Neutrophil (primary cell): ENCODE results near the gene SCGN.

Experiments used
- H3K27ac ChIP-seq: fragments of 200-600 bp; sonication (generic); 2 replicates; pipeline ENCODE4 v1.5.1; 2016; ENCODE audit warnings: mild to moderate bottlenecking, moderate library complexity
- H3K27me3 ChIP-seq: fragments of 200-600 bp; sonication (generic); 2 replicates; pipeline ENCODE4 v1.6.0; 2016; ENCODE audit warnings: mild to moderate bottlenecking
- H3K36me3 ChIP-seq: fragments of 200-600 bp; sonication (generic); 2 replicates; pipeline ENCODE4 v1.5.1; 2017
- H3K4me1 ChIP-seq, 2 experiments: fragments of 200-600 bp in 1 of 2; sonication (generic) in 1 of 2; 1 replicate in 1 of 2; 2 replicates in 1 of 2; pipeline versions ENCODE4 v1.5.1 to v1.6.1; 2013 to 2016; ENCODE audit warnings: low read depth in 1 of 2, low read length in 1 of 2, mild to moderate bottlenecking in 1 of 2, moderate library complexity in 1 of 2; ENCODE audit not compliant: control insufficient read depth in 1 of 2, insufficient read depth in 1 of 2
- H3K4me3 ChIP-seq, 2 experiments: fragments of 200-600 bp in 1 of 2; sonication (generic) in 1 of 2; 1 replicate in 1 of 2; 2 replicates in 1 of 2; pipeline ENCODE4 v1.5.1; 2013 to 2016; ENCODE audit warnings: low read depth in 1 of 2, low read length in 1 of 2, mild to moderate bottlenecking in 1 of 2, moderate library complexity in 1 of 2
- H3K9me3 ChIP-seq: fragments of 200-600 bp; sonication (generic); 2 replicates; pipeline ENCODE4 v1.5.1; 2016
- TF ChIP-seq, protein P1 (sequence below): fragments of 200-600 bp; sonication (generic); IDR thresholded peaks from 2 replicates; pipeline ENCODE4 v1.5.1; 2016; ENCODE audit warnings: antibody characterized with exemption

Gene SCGN

GRCh38 chr6:25620391-25620790, 31.6 kb upstream of the SCGN start:
- Histone ChIP-seq H3K9me3 (no peaks in the 10 kb centered on the region), H3K4me3 (no peak overlapping the region), H3K27ac (no peak overlapping the region), H3K4me1 (no peaks in the 10 kb centered on the region), H3K36me3 (no peaks in the 10 kb centered on the region), H3K27me3 (peaks cover 4% of the 10 kb centered on the region)
- TF ChIP-seq, protein P1, sequence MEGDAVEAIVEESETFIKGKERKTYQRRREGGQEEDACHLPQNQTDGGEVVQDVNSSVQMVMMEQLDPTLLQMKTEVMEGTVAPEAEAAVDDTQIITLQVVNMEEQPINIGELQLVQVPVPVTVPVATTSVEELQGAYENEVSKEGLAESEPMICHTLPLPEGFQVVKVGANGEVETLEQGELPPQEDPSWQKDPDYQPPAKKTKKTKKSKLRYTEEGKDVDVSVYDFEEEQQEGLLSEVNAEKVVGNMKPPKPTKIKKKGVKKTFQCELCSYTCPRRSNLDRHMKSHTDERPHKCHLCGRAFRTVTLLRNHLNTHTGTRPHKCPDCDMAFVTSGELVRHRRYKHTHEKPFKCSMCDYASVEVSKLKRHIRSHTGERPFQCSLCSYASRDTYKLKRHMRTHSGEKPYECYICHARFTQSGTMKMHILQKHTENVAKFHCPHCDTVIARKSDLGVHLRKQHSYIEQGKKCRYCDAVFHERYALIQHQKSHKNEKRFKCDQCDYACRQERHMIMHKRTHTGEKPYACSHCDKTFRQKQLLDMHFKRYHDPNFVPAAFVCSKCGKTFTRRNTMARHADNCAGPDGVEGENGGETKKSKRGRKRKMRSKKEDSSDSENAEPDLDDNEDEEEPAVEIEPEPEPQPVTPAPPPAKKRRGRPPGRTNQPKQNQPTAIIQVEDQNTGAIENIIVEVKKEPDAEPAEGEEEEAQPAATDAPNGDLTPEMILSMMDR, result no peak

DNA sequence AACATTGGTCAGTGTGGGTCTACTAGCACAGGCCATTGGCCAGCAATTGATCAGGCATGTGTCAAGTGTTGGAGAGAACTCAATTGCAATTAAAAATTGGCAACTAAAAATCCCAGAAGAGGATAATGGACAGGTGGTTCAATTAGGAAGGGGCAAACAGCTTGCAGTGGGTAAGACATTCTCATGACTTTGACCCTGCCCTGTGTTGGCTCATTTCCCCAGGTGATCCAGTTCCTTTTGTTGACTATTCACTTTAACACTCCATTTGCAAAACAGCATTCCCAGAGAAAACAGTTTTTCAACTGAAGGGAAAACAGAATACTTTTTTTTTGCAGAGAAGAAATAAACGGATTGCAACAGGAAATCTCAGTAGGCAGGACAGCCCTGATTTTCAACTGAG, 28.9 kb upstream of the SCGN start:
- no peaks in the 10 kb centered on the region for H3K36me3 ChIP-seq
- H3K4me3 ChIP-seq, result no peak overlapping the region
- peaks cover 4% of the 10 kb centered on the region for H3K27me3 ChIP-seq
- no peaks in the 10 kb centered on the region for H3K4me1 ChIP-seq
- no peak overlapping the region for H3K27ac ChIP-seq
- H3K9me3 ChIP-seq, result no peaks in the 10 kb centered on the region
- TF ChIP-seq, protein P1, result no peak

GRCh38 chr6:25623879-25624278, 28.1 kb upstream of the SCGN start:
- TF ChIP-seq, protein P1, result no peak
- Histone ChIP-seq H3K9me3 (no peaks in the 10 kb centered on the region), H3K27me3 (peaks cover 4% of the 10 kb centered on the region), H3K27ac (no peak overlapping the region), H3K36me3 (no peaks in the 10 kb centered on the region), H3K4me1 (no peaks in the 10 kb centered on the region), H3K4me3 (no peak overlapping the region)

DNA sequence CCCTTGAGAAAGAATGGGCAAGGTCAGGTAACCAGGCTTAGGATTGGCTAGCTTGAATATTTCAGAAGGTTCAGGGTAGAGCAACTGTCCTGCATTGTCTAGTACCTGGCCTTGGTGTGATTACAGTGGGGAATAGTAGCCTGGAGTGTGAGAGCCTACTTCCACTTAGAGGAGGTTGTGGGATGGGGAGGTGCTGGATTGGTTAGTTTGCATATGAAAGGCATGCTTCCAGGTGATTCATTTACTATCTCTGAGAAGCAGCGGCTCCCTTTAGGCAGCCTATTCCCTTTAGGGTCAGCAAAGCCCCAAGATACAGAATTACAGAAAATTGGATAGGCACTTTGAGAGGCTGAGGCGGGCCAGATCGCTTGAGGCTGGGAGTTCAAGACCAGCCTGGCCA, 25.0 kb upstream of the SCGN start:
- TF ChIP-seq, protein P1, result no peak
- H3K27ac ChIP-seq, result no peak overlapping the region
- no peaks in the 10 kb centered on the region for H3K36me3 ChIP-seq
- peaks cover 9% of the 10 kb centered on the region for H3K27me3 ChIP-seq
- H3K9me3 ChIP-seq, result no peaks in the 10 kb centered on the region
- H3K4me3 ChIP-seq, result no peak overlapping the region
- H3K4me1 ChIP-seq, result no peaks in the 10 kb centered on the region

DNA sequence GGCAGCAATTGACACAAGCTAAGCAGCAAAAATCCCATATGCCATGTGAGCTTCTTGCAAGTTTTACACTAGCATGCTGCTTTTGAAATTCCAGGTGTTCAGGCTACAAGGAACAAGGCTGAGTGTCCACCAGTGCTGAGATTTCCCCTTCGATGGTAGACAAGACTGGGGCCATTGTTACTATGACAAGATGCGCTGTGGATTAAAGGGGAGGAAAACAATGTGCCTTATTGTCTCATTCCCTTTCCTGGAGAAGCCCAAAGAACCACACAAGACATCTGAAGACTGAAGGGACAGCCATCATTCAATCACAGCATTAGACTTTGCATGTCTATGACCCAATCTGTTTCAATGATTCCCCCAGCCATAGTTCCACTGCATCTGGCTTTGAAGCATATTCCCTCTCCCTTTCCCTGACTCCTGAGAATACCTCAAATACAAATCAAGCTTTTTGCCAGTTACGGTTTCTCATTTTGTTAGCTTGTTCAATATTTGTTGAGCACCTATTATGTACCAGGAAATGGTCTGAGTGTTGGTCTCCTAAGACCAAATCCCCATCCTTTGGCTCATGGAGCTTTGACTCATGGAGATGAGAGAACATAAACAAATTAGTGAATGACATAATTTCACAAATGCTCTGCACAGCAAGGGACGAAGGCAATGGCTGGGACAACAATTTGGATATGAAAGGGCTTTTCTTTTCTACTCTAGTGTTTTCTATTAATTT, 23.4 kb upstream of the SCGN start:
- H3K4me3 ChIP-seq, result no peak overlapping the region
- H3K9me3 ChIP-seq, result no peaks in the 10 kb centered on the region
- TF ChIP-seq, protein P1, result no peak
- H3K27ac ChIP-seq, result no peak overlapping the region
- peaks cover 9% of the 10 kb centered on the region for H3K27me3 ChIP-seq
- H3K36me3 ChIP-seq, result no peaks in the 10 kb centered on the region
- H3K4me1 ChIP-seq, result no peaks in the 10 kb centered on the region
